HepG2 (cell line): ENCODE data around the gene GOT1. TPM values are rescaled to one million over a fixed set of nuclear protein-coding genes. Genes with fewer than 3 reads are reported as not detected.

Experiments used
- ASH2L ChIP-seq: fragments of 300-600, 200-600 bp; sonication (generic); IDR thresholded peaks from 2 replicates; pipeline ENCODE4 v1.7.0; 2017; ENCODE audit warnings: low read depth, mild to moderate bottlenecking, moderate library complexity, mixed read lengths, low read length; ENCODE audit not compliant: insufficient read length
- CCDC6 ChIP-seq: sonication (generic); formaldehyde crosslinking; IDR thresholded peaks from 2 replicates; pipeline ENCODE4 v1.8.1; 2022; ENCODE audit warnings: mild to moderate bottlenecking, missing genetic modification reagents, moderate library complexity
- CSRNP1 ChIP-seq: sonication (generic); formaldehyde crosslinking; IDR thresholded peaks from 2 replicates; pipeline ENCODE4 v1.8.1; 2023; ENCODE audit warnings: mild to moderate bottlenecking, missing genetic modification reagents
- EP300 ChIP-seq, 3 experiments: sonication (generic) in 1 of 3; formaldehyde crosslinking in 1 of 3; IDR thresholded peaks; 2 replicates each; pipeline versions ENCODE4 v1.5.1 to v1.6.1; 2011 to 2020; ENCODE audit warnings: low read depth in 2 of 3, low read length in 2 of 3, borderline replicate concordance in 1 of 3, improper control_type of control experiment in 1 of 3, mild to moderate bottlenecking in 1 of 3, missing genetic modification reagents in 1 of 3, moderate library complexity in 1 of 3
- FLYWCH1 ChIP-seq: sonication (generic); formaldehyde crosslinking; IDR thresholded peaks from 2 replicates; pipeline ENCODE4 v1.8.1; 2023; ENCODE audit warnings: mild to moderate bottlenecking, missing genetic modification reagents
- FOXA1 ChIP-seq, 2 experiments: fragments of 450-650 bp in 1 of 2; sonication (generic) in 1 of 2; formaldehyde crosslinking in 1 of 2; IDR thresholded peaks; 2 replicates each; pipeline versions ENCODE4 v1.4.0 to v1.6.1; 2016 to 2020; ENCODE audit warnings: missing genetic modification reagents in 1 of 2
- IRX3 ChIP-seq: sonication (generic); formaldehyde crosslinking; IDR thresholded peaks from 2 replicates; pipeline ENCODE4 v1.8.1; 2023; ENCODE audit warnings: mild to moderate bottlenecking, low read depth, missing genetic modification reagents, borderline replicate concordance
- SALL1 ChIP-seq: sonication (generic); formaldehyde crosslinking; IDR thresholded peaks from 2 replicates; pipeline ENCODE4 v1.8.0; 2022; ENCODE audit warnings: mild to moderate bottlenecking, missing genetic modification reagents
- SIX1 ChIP-seq: sonication (generic); formaldehyde crosslinking; IDR thresholded peaks from 2 replicates; pipeline ENCODE4 v1.4.0; 2020; ENCODE audit warnings: missing genetic modification reagents, borderline replicate concordance
- SKIL ChIP-seq: sonication (generic); formaldehyde crosslinking; IDR thresholded peaks from 2 replicates; pipeline ENCODE4 v1.8.0; 2022; ENCODE audit warnings: missing genetic modification reagents, mild to moderate bottlenecking, moderate library complexity, borderline replicate concordance
- SRF ChIP-seq: IDR thresholded peaks from 2 replicates; pipeline ENCODE4 v1.6.1; 2011; ENCODE audit warnings: mild to moderate bottlenecking, low read depth, low read length, moderate library complexity
- TCF7 ChIP-seq: sonication (generic); IDR thresholded peaks from 2 replicates; pipeline ENCODE4 v1.6.1; 2016; ENCODE audit warnings: antibody characterized with exemption, low read depth
- ZFP82 ChIP-seq: sonication (generic); formaldehyde crosslinking; IDR thresholded peaks from 2 replicates; pipeline ENCODE4 v1.5.1; 2020; ENCODE audit warnings: mild to moderate bottlenecking, missing genetic modification reagents, borderline replicate concordance
- ZNF142 ChIP-seq: sonication (generic); formaldehyde crosslinking; IDR thresholded peaks from 2 replicates; pipeline ENCODE4 v1.4.0; 2020; ENCODE audit warnings: missing genetic modification reagents
- ZNF234 ChIP-seq: sonication (generic); formaldehyde crosslinking; conservative IDR thresholded peaks from 2 replicates; pipeline ENCODE4 v1.5.1; 2020; ENCODE audit warnings: mild to moderate bottlenecking, missing genetic modification reagents
- ZNF317 ChIP-seq: sonication (generic); formaldehyde crosslinking; IDR thresholded peaks from 2 replicates; pipeline ENCODE4 v1.5.0; 2020; ENCODE audit warnings: mild to moderate bottlenecking, missing genetic modification reagents
- ZNF691 ChIP-seq: sonication (generic); formaldehyde crosslinking; IDR thresholded peaks from 2 replicates; pipeline ENCODE4 v1.4.0; 2020; ENCODE audit warnings: missing genetic modification reagents, low read depth, mild to moderate bottlenecking, borderline replicate concordance
- polyA plus RNA-seq, 8 experiments: library from polyadenylated mRNA; depleted of rRNA in 3 of 8; stranded (reverse) in 7 of 8; unstranded in 1 of 8; fragments of >200 nt; fragmentation: Illumina TruSeq in 4 of 8; extraction: Trizol in 4 of 8; gene quantifications; 2 replicates each; pipeline versions ENCODE4 v1.2.1 to v1.2.3, GENCODE V29; 2011 to 2016; ENCODE audit warnings: low read depth in 4 of 8, missing spikeins in 1 of 8, mixed read lengths in 1 of 8; ENCODE audit not compliant: insufficient read depth in 1 of 8
- total RNA-seq, 5 experiments: library from RNA; depleted of rRNA; stranded (reverse); fragments of >200 nt; fragmentation: Illumina TruSeq; extraction: Trizol; gene quantifications; 2 replicates each; pipeline ENCODE4 v1.2.3, GENCODE V29; 2016; ENCODE audit warnings: low read depth in 1 of 5

GOT1 gene
- total and polyA plus RNA-seq, 2 of the 13 experiments (the other 11 are each of a cell fraction or from before 2014, with no cell fraction given), result 81.2 to 102 TPM

DNA sequence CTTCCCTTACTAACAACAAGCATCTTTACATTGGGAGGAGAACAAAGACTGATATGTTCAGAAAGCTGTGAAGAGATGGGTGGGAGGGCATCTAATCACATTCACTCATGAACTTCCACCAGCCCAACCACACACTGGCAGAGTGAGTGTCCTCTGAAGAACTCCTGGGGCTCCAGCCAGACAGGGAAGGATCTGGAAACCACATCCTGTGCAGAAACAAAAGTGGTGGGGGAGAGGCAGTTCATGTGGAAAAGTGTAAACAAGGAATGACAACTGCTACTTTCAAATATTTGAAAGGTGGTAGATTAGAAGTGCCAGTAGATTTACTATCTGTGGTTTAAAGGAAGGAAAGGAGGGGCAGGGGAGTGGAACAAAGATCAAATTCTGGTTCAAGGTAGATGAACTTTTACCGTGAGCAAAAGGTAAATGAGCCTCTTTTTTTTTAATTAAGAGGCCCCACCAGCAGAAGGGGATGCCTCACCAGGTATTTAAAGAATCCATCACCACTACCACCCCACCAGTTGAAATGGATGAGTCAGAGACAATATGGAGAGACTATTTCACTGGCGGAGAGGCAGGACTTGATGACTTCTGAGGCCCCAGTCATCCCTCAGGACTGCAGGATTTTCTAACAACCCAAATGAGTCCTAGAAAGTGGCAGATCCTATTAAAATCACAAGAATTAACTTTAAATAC is 34.5 kb downstream of the GOT1 start (continued):
- TF ChIP-seq SIX1 (peak; percentile 31; the same call in 1 of the 2 replicates), CCDC6 (no peak), CSRNP1 (CRISPR knock-in tag) (no peak), ZNF691 (0 out of 2 replicates have a peak, but pooled peaks have one; percentile 11), FOXA1 (IDR thresholded peaks at IDR 0.05) (peak; percentile 58; the same call in 1 of the 2 replicates), FOXA1 (CRISPR knock-in tag; IDR thresholded peaks at IDR 0.05) (peak; percentile 90), SKIL (CRISPR knock-in tag) (peak; percentile 71), ASH2L (peak; percentile 41), ZFP82 (CRISPR knock-in tag) (no peak), IRX3 (no peak), TCF7 (peak; percentile 81), ZNF142 (CRISPR knock-in tag) (no peak), FLYWCH1 (0 out of 2 replicates have a peak, but pooled peaks have one; percentile 21), EP300 (IDR thresholded peaks at IDR 0.05; ENCODE audit: low read depth in 2 of 2, low read length in 2 of 2) (peak; percentile 52 to 92; a peak in 3 of 4 replicates), EP300 (CRISPR knock-in tag; IDR thresholded peaks at IDR 0.05; ENCODE audit: borderline replicate concordance) (peak; percentile 82), SRF (no peak), ZNF317 (CRISPR knock-in tag) (peak; percentile 72; the same call in 1 of the 2 replicates), SALL1 (CRISPR knock-in tag) (peak; percentile 88), ZNF234 (CRISPR knock-in tag) (no peak)
